Panc1 (cell line): ENCODE data around the gene SLC6A19. TPM values are rescaled to one million over a fixed set of nuclear protein-coding genes. Genes with fewer than 3 reads are reported as not detected.

Experiments
- ATAC-seq: fragments of 200-7000 bp; cut with Tn5 transposase; 2 replicates; pipeline ENCODE4 v1.9.1; 2020; ENCODE audit warnings: mild to moderate bottlenecking, moderate library complexity
- BruUV-seq: library from RNA; stranded (reverse); fragments of 400-500 nt; replicated peaks from 2 replicates; lab custom pipeline; 2021; lab: Mats Ljungman, UMichigan
- CTCF ChIA-PET: fragments of 300-600 bp; sonication (Branson Sonifier 250); formaldehyde crosslinking; loops from one replicate; lab custom pipeline; 2022; ENCODE audit warnings: antibody characterized with exemption; lab: Charles Lee
- POLR2A ChIA-PET: fragments of 300-600 bp; sonication (Branson Sonifier 250); formaldehyde crosslinking; loops from one replicate; lab custom pipeline; 2022; ENCODE audit warnings: antibody characterized with exemption; lab: Charles Lee
- DNase-seq: peaks from one replicate; pipeline ENCODE4 v3.0.0-alpha.2; 2010; ENCODE audit warnings: low read depth, low spot score
- H3K27ac ChIP-seq: 2 replicates; pipeline ENCODE4 v1.5.1; 2011; ENCODE audit warnings: mild to moderate bottlenecking, low read length, inconsistent platforms
- H3K27me3 ChIP-seq: fragments of 200-500 bp; sonication (Bioruptor generic); 2 replicates; pipeline ENCODE4 v1.6.0; 2014; ENCODE audit warnings: low read length, inconsistent platforms; ENCODE audit not compliant: control insufficient read depth, insufficient read depth
- H3K36me3 ChIP-seq: fragments of 200-500 bp; sonication (Bioruptor generic); 2 replicates; pipeline ENCODE4 v1.5.1; 2014; ENCODE audit warnings: inconsistent platforms, mild to moderate bottlenecking, low read length, moderate library complexity; ENCODE audit not compliant: control insufficient read depth, insufficient read depth
- H3K4me1 ChIP-seq: 2 replicates; pipeline ENCODE4 v1.5.1; 2011; ENCODE audit warnings: inconsistent platforms, mild to moderate bottlenecking, low read length, moderate library complexity; ENCODE audit not compliant: control insufficient read depth, insufficient read depth
- H3K4me3 ChIP-seq, 2 experiments: 2 replicates each; pipeline ENCODE4 v1.5.1; 2011 to 2012; ENCODE audit warnings: low read depth in 2 of 2, low read length in 2 of 2, mild to moderate bottlenecking in 2 of 2, inconsistent platforms in 1 of 2, moderate library complexity in 1 of 2
- H3K9me3 ChIP-seq: fragments of 200-500 bp; sonication (Bioruptor generic); 2 replicates; pipeline ENCODE4 v1.5.1; 2014; ENCODE audit warnings: low read depth, mild to moderate bottlenecking, inconsistent platforms, low read length, moderate library complexity; ENCODE audit not compliant: control insufficient read depth, insufficient read depth
- POLR2AphosphoS5 ChIP-seq: IDR thresholded peaks from 2 replicates; pipeline ENCODE4 v1.6.1; 2012; ENCODE audit warnings: mild to moderate bottlenecking, low read depth, low read length, moderate library complexity
- SIN3A ChIP-seq: IDR thresholded peaks from 2 replicates; pipeline ENCODE4 v1.6.1; 2012; ENCODE audit warnings: low read depth, mild to moderate bottlenecking, low read length, moderate library complexity, borderline replicate concordance; ENCODE audit not compliant: insufficient read depth
- TCF7L2 ChIP-seq: IDR thresholded peaks from 2 replicates; pipeline ENCODE4 v1.6.1; 2011; ENCODE audit warnings: mild to moderate bottlenecking, low read depth, low read length, inconsistent platforms
- in situ Hi-C: cut with HindIII; loops from 2 replicates; pipeline ENCODE4 v1.10.0; 2016; ENCODE audit warnings: low sequenced_read_pairs, low pct_unique_long_range_greater_than_20kb
- intact Hi-C: fragments of 100-400 bp; cut with micrococcal nuclease; formaldehyde crosslinking; loops from one replicate; pipeline ENCODE4 v1.10.0; 2022; ENCODE audit not compliant: unreplicated experiment
- total RNA-seq: library from RNA; stranded (reverse); gene quantifications from one replicate; pipeline ENCODE4 v1.2.1, GENCODE V29; 2021; ENCODE audit not compliant: unreplicated experiment
- TF ChIP-seq, protein P1 (sequence below): fragments of 450-650 bp; IDR thresholded peaks from 2 replicates; pipeline ENCODE4 v1.5.1; 2017; ENCODE audit warnings: mild to moderate bottlenecking
- TF ChIP-seq, protein P2 (sequence below), 2 experiments: IDR thresholded peaks; 2 replicates each; pipeline ENCODE4 v1.6.1; 2011 to 2012; ENCODE audit warnings: low read depth in 2 of 2, control low read depth in 1 of 2, low read length in 1 of 2, mild to moderate bottlenecking in 1 of 2, moderate library complexity in 1 of 2; ENCODE audit not compliant: insufficient read depth in 1 of 2

The SLC6A19 gene
- total RNA-seq, 1 experiment from 2014 or later: 0.23 TPM

DNA sequence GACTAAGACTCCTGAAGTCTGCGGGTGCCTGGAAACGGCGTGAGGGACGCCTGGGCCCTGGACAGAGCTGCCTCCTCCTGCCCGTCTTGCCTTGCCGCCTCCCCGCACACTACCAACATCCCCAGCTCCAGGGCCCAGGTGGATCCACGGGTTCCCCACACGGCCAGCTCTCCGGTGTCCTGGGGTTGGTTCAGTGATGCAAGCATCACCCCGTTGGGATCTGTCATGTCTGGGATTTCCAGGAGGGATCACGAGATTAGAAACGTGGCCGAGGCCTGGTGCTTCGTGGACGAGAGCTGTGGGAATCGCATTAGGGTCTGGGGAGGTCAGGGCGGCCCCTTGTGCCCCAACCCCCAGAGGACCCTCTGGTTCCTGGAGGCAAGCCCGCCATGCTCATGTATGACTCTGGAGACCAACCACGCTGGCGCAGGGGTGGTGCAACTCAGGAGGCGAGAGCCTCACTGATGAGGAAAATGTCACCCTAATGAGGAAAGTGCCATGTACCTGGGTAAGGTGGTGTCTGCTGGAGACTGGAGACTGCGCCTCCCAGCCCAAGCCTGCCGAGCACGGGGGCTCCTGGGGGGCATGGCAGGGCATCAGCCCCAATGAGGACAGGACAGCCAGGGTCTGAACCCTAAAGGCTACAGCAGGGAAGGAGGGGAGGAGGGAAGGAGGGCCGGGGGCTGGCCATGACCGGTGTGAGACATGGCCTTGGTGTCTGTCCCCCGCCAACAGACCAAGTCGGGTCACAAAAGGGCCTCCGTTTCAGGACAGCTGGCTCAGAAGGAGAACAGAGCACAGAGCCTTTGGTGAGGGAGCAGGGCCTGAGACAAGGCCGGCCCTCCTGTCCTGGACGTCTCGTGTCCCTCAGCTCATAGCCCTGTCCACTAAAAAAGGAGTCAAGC, 31.9 kb upstream of the SLC6A19 start:
- intact Hi-C loops: loop anchor here (10.0 kb wide), 2 partner anchors 75 to 475 kb away; no protein-coding TSS in a partner anchor
- peaks cover 16% of the 10 kb centered on the region for H3K4me1 ChIP-seq
- no peak for TF ChIP-seq SIN3A
- no peak for TF ChIP-seq POLR2AphosphoS5
- no peak for TF ChIP-seq TCF7L2
- TF ChIP-seq, protein P1, sequence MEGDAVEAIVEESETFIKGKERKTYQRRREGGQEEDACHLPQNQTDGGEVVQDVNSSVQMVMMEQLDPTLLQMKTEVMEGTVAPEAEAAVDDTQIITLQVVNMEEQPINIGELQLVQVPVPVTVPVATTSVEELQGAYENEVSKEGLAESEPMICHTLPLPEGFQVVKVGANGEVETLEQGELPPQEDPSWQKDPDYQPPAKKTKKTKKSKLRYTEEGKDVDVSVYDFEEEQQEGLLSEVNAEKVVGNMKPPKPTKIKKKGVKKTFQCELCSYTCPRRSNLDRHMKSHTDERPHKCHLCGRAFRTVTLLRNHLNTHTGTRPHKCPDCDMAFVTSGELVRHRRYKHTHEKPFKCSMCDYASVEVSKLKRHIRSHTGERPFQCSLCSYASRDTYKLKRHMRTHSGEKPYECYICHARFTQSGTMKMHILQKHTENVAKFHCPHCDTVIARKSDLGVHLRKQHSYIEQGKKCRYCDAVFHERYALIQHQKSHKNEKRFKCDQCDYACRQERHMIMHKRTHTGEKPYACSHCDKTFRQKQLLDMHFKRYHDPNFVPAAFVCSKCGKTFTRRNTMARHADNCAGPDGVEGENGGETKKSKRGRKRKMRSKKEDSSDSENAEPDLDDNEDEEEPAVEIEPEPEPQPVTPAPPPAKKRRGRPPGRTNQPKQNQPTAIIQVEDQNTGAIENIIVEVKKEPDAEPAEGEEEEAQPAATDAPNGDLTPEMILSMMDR: no peak
- TF ChIP-seq, protein P2, sequence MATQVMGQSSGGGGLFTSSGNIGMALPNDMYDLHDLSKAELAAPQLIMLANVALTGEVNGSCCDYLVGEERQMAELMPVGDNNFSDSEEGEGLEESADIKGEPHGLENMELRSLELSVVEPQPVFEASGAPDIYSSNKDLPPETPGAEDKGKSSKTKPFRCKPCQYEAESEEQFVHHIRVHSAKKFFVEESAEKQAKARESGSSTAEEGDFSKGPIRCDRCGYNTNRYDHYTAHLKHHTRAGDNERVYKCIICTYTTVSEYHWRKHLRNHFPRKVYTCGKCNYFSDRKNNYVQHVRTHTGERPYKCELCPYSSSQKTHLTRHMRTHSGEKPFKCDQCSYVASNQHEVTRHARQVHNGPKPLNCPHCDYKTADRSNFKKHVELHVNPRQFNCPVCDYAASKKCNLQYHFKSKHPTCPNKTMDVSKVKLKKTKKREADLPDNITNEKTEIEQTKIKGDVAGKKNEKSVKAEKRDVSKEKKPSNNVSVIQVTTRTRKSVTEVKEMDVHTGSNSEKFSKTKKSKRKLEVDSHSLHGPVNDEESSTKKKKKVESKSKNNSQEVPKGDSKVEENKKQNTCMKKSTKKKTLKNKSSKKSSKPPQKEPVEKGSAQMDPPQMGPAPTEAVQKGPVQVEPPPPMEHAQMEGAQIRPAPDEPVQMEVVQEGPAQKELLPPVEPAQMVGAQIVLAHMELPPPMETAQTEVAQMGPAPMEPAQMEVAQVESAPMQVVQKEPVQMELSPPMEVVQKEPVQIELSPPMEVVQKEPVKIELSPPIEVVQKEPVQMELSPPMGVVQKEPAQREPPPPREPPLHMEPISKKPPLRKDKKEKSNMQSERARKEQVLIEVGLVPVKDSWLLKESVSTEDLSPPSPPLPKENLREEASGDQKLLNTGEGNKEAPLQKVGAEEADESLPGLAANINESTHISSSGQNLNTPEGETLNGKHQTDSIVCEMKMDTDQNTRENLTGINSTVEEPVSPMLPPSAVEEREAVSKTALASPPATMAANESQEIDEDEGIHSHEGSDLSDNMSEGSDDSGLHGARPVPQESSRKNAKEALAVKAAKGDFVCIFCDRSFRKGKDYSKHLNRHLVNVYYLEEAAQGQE (IDR thresholded peaks at IDR 0.05; ENCODE audit: insufficient read depth in 1 of 2, low read depth in 2 of 2, low read length in 1 of 2): no peak
- CTCF ChIA-PET: interaction anchor here (0.6 to 1.0 kb wide), 2 partner anchors 35 to 39 kb away, joined by 3 to 4 read pairs; no protein-coding TSS in a partner anchor
- BruUV-seq: no TSS peak
- H3K4me3 ChIP-seq: no peak overlapping the region
- no peaks in the 10 kb centered on the region for H3K27me3 ChIP-seq
- DNase-seq: no peak
- ATAC-seq: no peak
- no peak overlapping the region for H3K27ac ChIP-seq
- in situ Hi-C loops: no loop called here
- POLR2A ChIA-PET: no interaction called here
- no peaks in the 10 kb centered on the region for H3K9me3 ChIP-seq
- no peaks in the 10 kb centered on the region for H3K36me3 ChIP-seq

- H3K36me3 ChIP-seq: no peaks in the 10 kb centered on the region
- H3K4me1 ChIP-seq: peaks cover 9% of the 10 kb centered on the region
- BruUV-seq: no TSS peak
- ATAC-seq: no peak
- no peak for DNase-seq
- ChIA-PET POLR2A (no interaction called here), CTCF (no interaction called here)
- intact Hi-C loops (loop anchor here (10.0 kb wide), 1 partner anchor 473 kb away; no protein-coding TSS in a partner anchor), in situ Hi-C loops (no loop called here)
- H3K9me3 ChIP-seq: no peaks in the 10 kb centered on the region
- H3K27me3 ChIP-seq: no peaks in the 10 kb centered on the region
- H3K27ac ChIP-seq: no peak overlapping the region
- no peak for TF ChIP-seq SIN3A
- TF ChIP-seq, protein P1: no peak
- TF ChIP-seq, protein P2 (IDR thresholded peaks at IDR 0.05; ENCODE audit: insufficient read depth in 1 of 2, low read depth in 2 of 2, low read length in 1 of 2): no peak
- H3K4me3 ChIP-seq: no peak overlapping the region
Observed at GRCh38 chr5:1171340-1171941, 30.0 kb upstream of the SLC6A19 start.
